T-helper 2 cell (primary cell): Measurements from ENCODE around the gene CISTR.
A peak's percentile ranks its signal among the peaks of the same experiment; 100 is the strongest.
"Not testable (repeated sequence)": the region's sequence is repeated elsewhere in the genome, so short reads cannot be mapped to it uniquely, and the experiment has no call there.

Source experiments
- DNase-seq, 5 experiments: peaks; one replicate each; pipeline versions ENCODE4 v3.0.0 to v3.0.0-alpha.2; 2012 to 2022

Gene CISTR

GRCh38 chr12:53718567-53718966, 33.2 kb downstream of the CISTR start:
- DNase-seq = not testable (repeated sequence)

GRCh38 chr12:53717319-53717718, 34.5 kb downstream of the CISTR start:
- DNase-seq = no peak

GRCh38 chr12:53714004-53714403, 37.8 kb downstream of the CISTR start:
- no peak for DNase-seq

GRCh38 chr12:53713516-53713915, 38.3 kb downstream of the CISTR start:
- no peak for DNase-seq

GRCh38 chr12:53712059-53712643, 39.6 kb downstream of the CISTR start:
- no peak for DNase-seq

- DNase-seq = no peak
Observed at GRCh38 chr12:53710091-53710490, 41.7 kb downstream of the CISTR start.

GRCh38 chr12:53709671-53710070, 42.1 kb downstream of the CISTR start:
- no peak for DNase-seq

- no peak for DNase-seq
Observed at GRCh38 chr12:53706080-53706479, 45.7 kb downstream of the CISTR start.

GRCh38 chr12:53703756-53704155, 48.0 kb downstream of the CISTR start:
- DNase-seq = no peak

- DNase-seq = peak; percentile 52 to 63 (median 60)
Observed at GRCh38 chr12:53701518-53702264, 50.1 kb downstream of the CISTR start.

- DNase-seq = no peak
Observed at GRCh38 chr12:53700567-53700966, 51.2 kb downstream of the CISTR start.

GRCh38 chr12:53699678-53700025, 52.1 kb downstream of the CISTR start:
- DNase-seq = no peak

- no peak for DNase-seq
Observed at GRCh38 chr12:53698948-53699677, 52.7 kb downstream of the CISTR start.

GRCh38 chr12:53696655-53697331, 55.0 kb downstream of the CISTR start:
- no peak for DNase-seq
